NCI-H1092 treated with DMSO at 0.1 percent for 48 hours (cell line): ENCODE results near the gene TEX19.

Experiments
- DNase-seq: peaks from one replicate; lab custom pipeline; 2025; lab: John Stamatoyannopoulos, UW

Gene TEX19

GRCh38 chr17:82390860-82391435 lies 31.9 kb downstream of the TEX19 start:
- no peak for DNase-seq

DNA sequence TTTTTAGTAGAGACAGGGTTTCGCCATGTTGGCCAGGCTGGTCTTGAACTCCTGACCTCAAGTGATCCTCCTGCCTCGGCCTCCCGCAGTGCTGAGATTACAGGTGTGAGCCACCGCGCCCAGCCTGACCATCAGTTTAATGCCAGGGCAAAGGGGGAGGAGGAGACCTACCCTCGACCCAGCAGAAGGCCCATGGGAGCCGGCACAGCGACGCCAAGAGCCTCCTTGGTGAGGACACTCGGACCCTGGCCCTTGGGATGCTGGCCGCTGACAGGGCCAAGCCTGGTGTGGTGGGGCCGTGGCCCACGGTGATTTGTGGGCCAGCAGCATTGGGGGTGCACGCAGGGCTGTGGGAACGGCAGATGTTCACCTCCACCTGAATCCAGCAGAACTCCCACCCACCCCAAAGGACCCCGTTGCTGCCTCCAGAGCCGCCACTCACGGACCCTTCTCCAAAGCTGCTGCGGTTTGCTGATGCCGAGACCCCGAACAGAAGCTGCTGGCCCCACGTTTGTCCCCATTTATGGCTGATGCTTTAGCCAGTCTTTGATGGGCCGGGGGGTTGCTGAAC lies 32.5 kb downstream of the TEX19 start:
- no peak for DNase-seq

DNA sequence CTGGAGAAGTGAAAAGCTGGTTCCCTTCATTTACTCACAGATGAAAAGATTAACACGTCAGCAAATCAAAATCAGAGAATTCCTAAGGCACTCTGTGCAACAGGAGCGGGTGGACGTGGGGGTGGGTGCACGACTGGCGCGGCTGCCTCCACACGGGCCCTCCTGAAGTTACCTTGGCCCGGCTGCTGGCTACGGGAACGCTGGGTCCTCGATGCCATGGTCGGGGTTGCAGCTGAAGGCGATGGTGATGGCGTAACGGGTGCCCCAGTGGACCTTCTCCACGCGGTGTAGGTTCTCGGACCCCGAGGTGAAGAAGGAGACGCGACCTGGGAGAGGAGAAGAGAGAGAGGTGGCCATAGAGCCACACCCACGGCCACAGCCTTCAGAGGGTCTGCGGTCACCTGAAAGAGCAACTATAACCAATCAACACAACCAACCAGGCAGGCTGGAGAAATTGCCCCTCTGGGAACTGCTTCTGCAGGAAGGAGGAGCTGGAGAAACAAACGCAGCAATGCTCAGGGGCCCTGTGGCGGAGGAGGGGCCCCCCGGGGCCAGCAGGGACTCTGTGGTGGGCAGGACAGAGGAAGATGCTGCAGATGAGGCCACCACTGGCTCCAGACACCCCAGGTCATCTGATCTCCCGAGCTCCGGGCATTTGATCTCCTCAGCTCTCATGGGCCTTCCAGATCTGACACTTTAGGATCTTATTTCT lies 33.3 kb downstream of the TEX19 start:
- no peak for DNase-seq

DNA sequence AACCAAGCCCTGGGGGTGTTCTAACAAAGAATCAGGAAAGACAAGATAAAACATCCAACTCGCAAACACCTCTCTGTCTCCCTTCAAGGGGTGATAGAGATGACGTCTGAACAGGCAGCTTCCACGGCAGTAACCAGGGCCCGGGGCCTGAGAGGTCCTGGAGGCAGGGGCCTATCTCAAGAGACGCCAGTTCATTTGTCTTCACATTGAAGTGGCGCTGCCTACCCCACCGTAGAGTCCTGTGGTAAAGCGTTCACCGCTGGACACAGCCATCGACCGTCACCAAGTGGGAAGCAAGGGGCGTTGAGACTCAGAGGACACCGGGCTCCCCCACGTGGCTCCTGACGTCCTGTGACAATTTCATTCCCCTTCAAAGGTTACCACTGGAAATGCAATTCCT lies 33.9 kb downstream of the TEX19 start:
- no peak for DNase-seq

- no peak for DNase-seq
Observed at GRCh38 chr17:82394278-82394677, 35.2 kb downstream of the TEX19 start.

GRCh38 chr17:82396601-82397435 lies 37.8 kb downstream of the TEX19 start:
- no peak for DNase-seq

DNA sequence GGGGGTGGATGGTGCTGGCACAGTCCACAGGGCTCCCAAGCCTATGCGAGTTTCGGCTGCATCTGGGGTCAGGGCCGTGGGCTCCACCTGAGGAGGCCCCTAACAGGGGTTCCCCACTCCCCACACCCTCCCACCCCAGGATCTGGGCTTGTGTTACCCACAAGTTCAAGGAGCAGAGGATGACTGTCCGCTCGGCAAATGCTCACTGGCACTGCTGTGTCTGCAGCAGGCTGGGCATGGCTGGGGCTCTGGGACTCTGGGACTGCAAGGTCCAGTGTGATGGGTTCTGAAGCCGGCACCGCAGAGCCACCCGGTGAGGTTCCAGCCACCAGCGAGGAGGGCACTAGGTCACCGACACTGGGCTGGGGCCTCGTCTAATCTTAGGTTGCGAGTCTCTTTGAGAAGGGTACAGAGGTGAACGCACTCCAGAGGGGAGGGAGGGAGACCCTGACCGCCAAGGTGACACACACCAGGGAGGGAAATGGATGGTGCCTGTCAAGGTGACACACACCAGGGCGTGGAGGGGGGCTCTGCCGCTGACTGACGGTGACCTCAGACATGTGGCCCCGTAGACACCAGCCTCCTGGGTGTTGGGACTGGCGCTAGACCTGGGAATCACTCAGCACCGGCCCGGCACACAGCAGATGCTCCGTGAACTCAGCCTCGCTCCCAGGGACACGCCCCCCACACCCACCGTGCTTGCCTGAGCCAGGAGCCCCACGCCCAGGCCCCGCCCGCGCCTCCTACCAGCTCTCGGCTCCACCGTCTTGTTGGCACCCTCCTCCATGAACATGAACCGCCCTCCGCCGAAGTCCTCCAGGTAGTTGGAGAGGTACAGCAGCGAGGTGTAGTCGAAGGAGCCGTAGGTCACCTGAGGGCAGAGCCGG lies 38.6 kb downstream of the TEX19 start:
- DNase-seq: no peak

- peak; percentile 23 for DNase-seq
Observed at GRCh38 chr17:82399041-82399441, 40.0 kb downstream of the TEX19 start.

GRCh38 chr17:82399601-82400101 lies 40.6 kb downstream of the TEX19 start:
- peak; percentile 17 for DNase-seq

- no peak for DNase-seq
Observed at GRCh38 chr17:82400206-82400605, 41.2 kb downstream of the TEX19 start.

DNA sequence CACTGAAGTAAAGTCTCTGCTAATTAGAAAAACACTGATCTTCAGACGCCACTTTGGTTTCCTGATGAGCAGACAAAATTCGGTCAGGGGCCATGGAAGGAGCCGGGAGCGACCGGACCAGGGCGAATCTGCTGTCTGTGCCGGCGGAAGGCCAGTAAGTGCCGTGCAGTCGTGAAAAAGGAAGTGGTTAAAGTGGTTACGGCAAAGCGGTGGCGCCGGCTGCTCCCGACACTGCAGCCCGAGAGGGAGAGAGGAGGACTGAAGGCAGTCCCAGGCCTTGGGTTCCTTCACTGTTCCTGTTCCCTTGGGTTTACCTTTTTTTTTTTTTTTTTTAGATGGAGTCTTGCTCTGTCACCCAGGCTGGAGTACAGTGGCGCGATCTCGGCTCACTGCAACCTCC lies 41.8 kb downstream of the TEX19 start:
- no peak for DNase-seq

GRCh38 chr17:82402865-82403264 lies 43.8 kb downstream of the TEX19 start:
- DNase-seq: no peak

DNA sequence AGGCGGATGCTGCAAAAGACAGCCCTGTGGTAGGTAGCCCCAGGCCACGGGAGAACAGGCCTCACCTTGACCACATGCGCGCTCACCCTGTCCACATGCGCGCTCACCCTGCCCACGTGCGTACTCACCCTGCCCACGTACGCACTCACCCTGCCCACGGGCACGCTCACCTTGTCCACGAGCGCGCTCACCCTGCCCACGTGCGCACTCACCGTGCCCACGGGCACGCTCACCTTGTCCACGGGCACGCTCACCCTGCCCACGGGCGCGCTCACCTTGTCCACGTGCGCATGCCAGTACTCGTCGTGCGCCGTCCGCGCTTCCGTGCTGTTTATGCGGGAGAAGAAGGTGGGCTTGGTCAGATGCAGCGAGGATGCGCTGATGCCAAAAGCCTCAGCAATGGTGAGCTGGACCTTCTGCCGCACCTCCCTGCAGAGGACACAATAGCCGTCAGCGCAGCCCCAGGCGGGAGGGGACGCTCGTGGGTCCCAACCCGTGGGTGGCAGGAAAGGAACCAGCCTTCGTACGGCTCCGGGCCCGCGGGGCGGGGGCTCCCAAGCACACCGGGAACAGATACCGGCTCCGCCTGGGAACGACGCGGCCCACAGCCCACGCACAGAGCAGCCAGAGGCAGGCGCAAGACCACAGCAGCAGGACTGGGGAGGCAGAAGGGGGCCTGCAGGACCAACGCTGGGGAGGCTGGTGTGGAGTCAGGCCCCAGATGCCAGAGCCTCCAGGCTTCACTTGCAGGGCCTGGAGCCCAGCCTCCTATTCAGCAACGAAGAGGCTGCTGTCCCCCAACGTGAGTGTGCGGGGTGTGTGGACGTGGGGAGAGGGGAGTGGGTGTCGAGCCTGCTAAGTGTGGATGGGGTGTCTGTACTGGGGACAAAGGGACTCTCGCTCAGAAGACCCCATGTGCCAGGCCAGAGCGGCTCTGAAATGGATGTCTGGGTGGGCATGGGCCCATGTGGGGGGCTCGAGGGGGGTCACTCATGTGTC lies 44.9 kb downstream of the TEX19 start:
- no peak for DNase-seq

DNA sequence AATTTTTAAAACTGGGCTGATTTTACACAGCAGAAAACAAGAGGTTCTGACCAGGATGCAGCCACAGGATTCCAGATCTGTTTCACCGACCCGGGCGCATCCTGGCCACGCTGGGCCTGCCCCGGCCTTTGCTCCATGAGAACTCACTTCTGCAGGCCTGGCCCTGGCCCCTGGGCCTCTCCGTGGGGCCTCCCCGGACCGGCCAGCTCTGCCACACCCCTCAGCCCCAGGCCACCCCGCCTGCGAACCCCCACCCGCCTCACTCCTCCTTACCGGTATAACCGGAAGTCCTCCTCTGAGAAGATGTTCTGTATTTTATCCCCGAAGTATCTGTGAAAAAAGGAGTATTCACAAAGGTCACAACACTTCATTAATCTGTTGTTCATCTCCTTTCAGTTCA lies 46.0 kb downstream of the TEX19 start:
- DNase-seq: no peak

DNA sequence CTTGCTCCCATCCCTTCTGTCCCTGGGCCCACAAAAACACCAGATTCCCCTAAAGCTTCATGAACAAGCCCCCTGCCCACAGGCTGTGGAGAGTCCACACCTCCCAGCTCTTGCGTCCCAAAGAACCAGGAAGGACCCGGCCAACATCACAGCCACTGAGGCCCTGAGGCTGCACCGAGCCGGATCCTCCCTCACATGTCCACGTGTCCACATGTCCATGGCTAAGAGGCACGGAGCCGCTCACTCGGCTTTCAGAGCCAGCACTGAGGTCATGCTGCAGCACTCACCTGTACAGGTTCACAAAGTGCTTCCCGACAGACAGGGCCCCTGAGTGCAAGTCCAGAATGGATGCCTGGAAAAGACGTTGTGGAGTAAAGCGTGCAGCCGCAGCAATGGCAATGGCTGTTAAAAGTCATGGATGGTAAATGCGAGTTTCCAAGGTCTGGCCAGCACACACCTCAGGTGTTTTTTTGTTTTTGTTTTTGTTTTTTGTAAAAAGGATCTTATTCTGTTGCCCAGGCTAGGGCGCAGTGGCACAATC lies 47.2 kb downstream of the TEX19 start:
- DNase-seq: no peak

GRCh38 chr17:82407255-82407654 lies 48.2 kb downstream of the TEX19 start:
- DNase-seq: no peak

GRCh38 chr17:82408288-82408937 lies 49.4 kb downstream of the TEX19 start:
- no peak for DNase-seq

GRCh38 chr17:82408938-82409318 lies 49.9 kb downstream of the TEX19 start:
- DNase-seq: no peak

DNA sequence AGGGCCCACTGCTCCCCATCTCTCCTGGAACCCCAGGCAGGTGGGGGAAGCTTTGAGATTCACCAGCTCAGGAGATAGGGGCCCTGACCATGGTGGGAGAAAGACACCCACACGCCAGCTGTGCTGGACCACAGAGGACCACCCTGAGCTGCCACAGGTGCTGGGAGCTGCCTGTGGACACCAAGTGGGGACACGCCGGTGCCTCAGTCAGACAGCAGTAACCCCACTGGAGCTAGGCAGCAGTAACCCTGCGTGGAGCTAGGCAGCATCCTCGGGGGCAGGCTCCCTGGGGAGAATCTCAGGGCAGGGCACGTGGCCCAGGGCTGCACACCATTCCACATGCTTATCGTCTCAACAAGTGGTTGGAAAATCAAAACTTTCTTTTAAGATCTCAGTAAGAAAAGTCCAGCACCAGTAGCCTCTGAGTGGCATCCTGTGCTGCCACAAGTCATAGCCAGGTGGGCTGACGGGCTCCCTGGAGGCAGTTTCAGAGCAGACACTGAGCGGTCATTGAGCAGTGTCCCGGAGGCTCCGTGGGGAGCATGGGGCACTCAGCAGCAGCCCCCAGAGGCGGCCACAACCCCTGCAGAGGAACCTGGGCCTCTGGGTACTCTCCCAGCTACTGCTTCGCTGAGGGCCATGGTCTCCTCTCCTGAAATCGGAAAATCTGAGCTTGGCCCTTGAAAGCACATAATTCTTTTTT lies 51.1 kb downstream of the TEX19 start:
- no peak for DNase-seq
